Inferior parietal cortex (tissue), 1 donor: ENCODE measurements around the gene NARS2.
"Not testable (repeated sequence)": the region's sequence is repeated elsewhere in the genome, so short reads cannot be mapped to it uniquely, and the experiment has no call there.

Experiments used
- DNase-seq: peaks from one replicate; pipeline ENCODE4 v3.0.0-alpha.2; 2016; ENCODE audit errors: extremely low spot score

Gene NARS2

DNA sequence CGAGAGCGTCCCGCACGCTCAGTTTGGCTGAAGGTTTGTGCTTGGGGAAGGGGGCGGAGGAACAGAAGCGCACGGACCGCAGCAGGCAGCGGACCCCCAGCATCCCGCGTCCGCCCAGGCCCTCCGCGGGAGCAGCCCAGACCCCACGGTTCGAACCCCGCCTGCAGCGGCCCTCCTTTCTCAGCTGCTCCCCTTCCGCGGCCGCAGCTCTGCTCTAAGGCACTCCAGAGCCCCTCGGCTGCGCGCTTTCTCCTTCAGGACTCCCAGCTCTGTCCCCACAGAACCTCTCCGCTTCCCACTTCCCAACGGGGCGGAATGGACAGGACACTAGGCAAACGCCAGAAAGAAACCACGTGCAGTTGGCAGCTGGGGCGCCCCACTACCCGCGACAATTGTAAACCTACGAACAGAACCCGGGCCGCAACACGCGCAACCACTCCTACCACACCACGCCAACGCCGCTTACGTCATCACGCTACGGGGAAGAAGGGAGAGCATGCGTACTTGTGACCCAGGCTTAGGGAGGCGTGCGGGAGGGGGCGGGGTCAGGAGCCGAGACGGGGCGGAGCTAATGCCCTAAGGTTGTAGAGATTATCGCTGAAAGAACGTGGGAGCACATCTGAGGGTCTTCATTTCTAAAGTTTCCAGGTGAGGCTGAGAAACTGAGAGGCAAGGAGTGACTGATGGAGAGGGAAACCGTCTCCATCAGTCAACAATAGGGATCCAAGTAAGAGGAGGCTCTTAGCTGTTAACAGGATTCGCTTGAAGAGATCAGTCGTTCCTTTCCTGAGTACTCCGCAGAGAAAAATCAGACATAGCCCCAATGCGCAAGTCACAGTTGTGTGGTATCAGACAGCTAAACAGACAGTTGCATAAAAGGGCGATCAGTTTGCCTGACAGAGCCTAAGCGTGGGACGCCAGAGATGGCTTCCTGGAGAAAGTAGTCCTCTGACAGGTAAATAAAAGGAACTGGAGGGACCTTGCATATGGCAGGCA lies at the start of gene NARS2:
Gene NARS2, minus strand, starts transcription at position 479 of the 996 bp plus-strand sequence. Its CDS starts 376 bp downstream, at position 103.
- peak; percentile 98 for DNase-seq

DNA sequence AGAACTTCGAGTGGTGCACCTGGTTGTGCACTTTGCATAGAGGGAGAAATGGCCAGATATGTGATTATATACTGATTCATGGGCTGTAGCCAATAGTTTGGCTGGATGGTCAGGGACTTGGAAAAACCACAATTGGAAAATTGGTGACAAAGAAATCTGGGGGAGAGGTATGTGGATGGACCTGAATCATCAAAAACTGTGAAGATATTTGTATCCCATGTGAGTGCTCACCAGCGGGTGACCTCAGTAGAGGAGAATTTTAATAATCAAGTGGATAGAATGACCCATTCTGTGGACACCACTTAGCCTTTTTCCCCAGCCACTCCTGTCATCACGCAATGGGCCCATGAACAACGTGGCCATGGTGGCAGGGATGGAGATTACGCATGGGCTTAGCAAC lies 48.0 kb upstream of the NARS2 start:
- no peak for DNase-seq

- no peak for DNase-seq
Observed at GRCh38 chr11:78620159-78620558, 45.5 kb upstream of the NARS2 start.

DNA sequence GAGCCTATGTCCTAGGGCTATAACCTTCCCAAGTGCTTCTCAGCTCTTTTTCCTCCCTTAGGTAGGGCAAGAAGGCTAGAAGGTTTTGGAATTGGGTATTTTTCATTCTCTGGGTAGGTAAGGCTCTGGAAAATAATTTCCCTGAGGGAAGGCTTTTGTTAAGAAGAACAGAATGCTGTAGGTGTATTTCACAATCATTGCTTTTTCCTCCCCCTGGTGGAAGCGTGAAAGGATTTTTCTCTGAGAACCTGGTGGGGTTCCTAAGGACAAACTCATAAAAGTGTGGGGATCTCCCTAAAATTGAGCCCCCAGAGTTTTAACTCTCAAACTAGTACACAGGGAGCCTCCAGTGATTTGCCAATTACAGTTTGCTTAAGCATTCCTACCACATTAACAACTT lies 41.1 kb upstream of the NARS2 start:
- DNase-seq: no peak

GRCh38 chr11:78613378-78613813 lies 38.7 kb upstream of the NARS2 start:
- no peak for DNase-seq

GRCh38 chr11:78612721-78613377 lies 38.2 kb upstream of the NARS2 start:
- DNase-seq: no peak

DNA sequence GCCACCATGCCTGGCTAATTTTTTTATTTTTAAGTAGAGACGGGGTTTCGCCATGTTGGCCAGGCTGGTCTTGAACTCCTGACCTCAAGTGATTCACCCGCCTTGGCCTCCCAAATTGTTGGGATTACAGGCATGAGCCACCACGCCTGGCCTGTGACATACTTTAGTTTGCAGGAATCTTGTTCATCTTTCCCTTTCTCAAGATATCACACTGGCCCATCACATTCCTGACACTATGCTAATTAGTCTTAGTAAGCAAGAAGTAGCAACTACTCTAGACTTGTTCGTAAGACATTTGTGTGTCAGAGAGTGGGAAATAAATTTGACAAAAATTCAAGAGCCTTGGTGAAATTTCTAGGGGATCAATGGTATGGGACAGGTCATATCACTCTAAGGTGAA lies 34.7 kb upstream of the NARS2 start:
- DNase-seq: not testable (repeated sequence)

GRCh38 chr11:78607696-78608095 lies 33.0 kb upstream of the NARS2 start:
- DNase-seq: no peak

GRCh38 chr11:78606667-78607066 lies 32.0 kb upstream of the NARS2 start:
- no peak for DNase-seq

DNA sequence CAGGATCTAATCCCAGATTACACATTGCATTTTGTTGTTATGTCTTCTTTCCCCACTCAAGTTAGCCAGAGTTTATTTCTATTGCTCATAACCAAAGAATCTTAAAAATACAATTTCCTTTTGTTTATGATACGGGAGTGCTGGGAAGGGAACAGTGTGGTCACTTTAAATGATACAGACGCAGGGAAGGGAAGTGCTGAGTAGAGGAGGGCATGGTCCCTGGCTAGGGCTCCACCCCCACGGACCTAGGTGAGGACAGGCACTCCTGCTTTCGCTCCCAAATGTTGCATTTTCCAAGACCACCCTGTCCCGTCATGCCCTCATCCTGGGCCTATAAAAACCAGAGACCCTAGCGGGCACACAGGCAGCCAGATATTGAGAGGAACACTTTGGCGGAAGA lies 30.6 kb upstream of the NARS2 start:
- DNase-seq: no peak

- no peak for DNase-seq
Observed at GRCh38 chr11:78603792-78604191, 29.1 kb upstream of the NARS2 start.

- DNase-seq: not testable (repeated sequence)
Observed at GRCh38 chr11:78602771-78603170, 28.1 kb upstream of the NARS2 start.

- DNase-seq: not testable (repeated sequence)
Observed at GRCh38 chr11:78601066-78601465, 26.4 kb upstream of the NARS2 start.

GRCh38 chr11:78597579-78597978 lies 22.9 kb upstream of the NARS2 start:
- DNase-seq: not testable (repeated sequence)

DNA sequence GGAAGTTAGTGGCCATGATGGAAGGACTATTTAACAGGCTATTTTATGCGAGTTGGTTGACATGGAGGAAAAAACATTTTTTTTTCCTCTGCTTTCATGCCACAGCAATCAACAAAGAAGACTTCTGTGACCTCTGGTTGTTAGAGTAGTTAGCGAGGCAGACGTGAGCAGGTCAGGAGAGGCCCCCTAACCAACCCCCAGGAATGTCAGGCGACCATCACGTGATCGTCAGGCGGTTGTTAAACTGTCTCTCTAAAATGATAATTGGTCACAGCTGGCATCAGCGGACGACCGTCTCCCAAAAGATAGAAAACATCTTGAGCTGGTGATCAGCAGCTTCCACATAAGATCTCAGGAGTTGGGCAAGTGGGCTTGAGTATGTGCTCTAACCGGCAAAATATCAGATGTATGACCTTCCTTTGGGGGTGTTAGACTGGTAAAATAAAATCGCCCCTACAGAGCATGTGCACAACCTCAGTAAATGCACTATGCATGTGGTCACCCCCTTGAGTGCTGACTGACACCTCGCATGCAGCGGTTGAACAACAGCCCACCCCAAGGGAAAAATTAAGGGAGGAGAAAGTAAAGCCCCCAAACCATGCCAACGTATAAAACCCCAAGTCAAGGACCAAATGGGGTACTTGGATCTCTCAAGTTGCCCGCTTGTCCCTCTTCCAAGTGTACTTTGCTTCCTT lies 20.9 kb upstream of the NARS2 start:
- DNase-seq: no peak

DNA sequence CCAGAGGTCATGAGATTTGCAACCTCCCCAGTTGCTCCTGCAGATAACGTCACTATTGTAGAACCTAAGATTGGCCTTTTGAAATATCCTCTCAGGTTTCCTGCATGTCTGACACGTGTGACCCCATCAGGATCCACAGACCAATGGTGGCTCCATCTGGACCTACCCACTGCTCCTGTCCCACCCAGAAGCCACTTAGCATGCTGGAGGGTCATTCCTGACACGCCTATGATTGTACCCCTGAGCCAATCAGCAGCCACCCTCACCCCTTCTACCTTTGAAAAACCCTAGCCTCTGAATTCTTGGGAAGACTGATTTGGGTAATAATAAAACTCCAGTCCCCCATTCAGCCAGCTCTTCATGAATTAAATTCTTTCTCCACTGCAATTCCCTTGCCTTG lies 20.1 kb upstream of the NARS2 start:
- DNase-seq: no peak

GRCh38 chr11:78588517-78588916 lies 13.9 kb upstream of the NARS2 start:
- no peak for DNase-seq

DNA sequence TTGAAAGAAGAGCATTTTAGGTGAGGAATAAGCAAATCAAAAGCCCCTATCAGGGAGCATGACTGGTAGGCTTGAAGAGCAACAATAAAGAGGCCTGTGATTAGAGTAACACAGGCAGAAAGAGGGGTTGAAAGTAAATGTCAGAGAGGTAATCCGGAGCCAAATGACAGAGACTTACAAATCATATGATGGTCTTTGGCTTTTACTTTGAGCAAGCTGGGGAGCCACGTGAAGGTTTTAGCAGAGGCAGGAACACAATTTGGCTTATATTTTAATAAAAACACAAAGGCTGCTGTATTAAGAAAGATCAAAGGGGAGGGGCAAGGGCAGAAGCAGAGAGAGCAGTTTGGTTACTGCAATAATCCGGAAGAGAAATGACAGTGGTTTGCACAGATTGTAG lies 12.8 kb upstream of the NARS2 start:
- no peak for DNase-seq

DNA sequence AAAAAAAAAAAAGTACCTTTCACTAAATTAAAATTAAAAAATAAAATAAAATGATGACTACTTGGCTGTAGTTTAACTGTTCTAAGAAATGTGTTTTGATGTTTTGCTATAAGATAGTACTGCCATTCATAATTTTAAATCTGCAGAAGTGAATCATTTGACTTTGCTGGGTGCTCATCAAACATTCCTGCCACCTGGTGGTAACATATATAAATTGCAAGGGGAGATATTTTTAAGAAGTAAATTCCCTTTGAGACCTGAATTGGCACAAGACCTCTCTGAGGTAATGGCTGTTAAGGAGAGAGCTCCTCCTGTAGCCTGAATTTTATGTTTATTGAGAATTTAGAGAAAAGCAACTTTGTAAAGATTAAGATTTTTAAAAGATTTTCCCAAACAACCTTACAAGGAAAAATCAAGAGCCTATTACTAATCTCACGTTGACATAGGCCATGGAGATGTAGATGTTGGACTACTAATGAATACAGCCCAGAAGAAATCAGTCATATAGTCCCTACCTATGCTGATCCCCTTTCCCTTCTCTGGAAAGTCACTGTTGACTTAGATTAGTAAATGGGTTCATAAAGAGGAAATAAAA lies 11.9 kb upstream of the NARS2 start:
- no peak for DNase-seq

DNA sequence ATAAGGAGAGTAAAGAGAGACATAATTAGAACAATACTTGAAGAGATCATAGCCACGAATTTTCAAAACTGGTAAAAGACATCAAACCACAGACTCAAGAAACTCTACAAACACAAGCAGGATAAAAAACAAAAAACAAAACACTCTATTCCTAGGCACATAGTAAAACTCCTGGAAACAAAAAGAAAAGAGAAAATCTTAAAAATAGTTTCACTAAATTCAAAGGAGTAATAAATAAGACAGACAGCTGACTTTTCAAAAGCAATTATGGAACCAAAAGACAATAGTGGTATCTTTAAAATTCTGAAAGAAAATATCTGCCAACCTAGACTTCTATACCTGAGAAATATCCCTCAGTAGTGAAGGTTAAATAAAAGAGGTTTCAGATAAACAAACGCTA lies 9.2 kb upstream of the NARS2 start:
- no peak for DNase-seq

DNA sequence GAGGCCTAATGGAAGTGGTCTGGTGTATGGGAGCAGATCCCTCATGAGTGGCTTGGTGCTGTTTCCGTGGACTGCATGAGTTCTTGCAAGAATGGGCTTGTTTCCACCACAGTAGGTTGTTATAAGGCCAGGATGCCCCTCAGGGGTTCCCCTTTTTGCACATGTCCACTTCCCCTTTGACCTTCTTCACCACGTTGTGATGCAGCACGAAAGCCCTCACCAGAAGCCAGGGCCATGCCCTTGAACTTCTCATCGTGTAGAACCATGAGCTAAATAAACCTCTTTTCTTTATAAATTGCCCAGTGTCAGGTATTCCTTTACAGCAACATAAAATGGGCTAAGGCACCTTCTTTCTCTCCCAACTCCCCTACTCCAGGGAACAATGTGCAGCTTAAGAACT lies 2.8 kb upstream of the NARS2 start:
- DNase-seq: no peak

DNA sequence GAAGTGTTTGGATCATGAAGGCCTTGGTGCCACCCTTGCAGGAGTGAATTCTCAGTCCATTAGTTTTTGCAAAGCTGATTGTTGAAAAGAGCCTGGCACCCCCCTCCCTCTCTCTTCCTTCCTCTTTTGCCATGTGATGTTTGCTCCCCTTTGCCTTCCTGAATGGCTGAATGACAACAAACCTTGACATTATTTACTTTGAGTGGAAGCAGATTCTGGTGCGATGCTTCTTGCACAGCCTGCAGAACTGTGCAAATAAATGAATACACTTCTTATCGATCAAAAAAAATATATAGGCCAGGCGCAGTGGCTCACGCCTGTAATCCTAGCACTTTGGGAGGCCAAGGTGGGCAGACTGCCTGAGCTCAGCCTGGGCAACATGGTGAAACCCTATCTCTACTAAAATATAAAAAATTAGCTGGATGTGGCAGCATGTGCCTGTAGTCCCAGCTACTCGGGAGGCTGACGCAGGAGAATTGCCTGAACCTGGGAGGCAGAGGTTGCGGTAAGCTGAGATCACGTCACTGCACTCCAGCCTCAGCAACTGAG lies 2.0 kb upstream of the NARS2 start:
- no peak for DNase-seq
